DOHH2 (cell line): ENCODE results near the gene CNNM4.

Experiments
- CTCF ChIP-seq: fragments of 200-600 bp; sonication (generic); IDR thresholded peaks from one replicate; pipeline ENCODE4 v1.5.1; 2014; ENCODE audit warnings: antibody characterized with exemption, mild to moderate bottlenecking, low read depth, low read length; ENCODE audit not compliant: poor library complexity, severe bottlenecking
- EZH2phosphoT487 ChIP-seq: fragments of 200-600 bp; sonication (generic); IDR thresholded peaks from 2 replicates; pipeline ENCODE4 v1.6.1; 2017; ENCODE audit warnings: borderline replicate concordance, mild to moderate bottlenecking, antibody characterized with exemption, low read length, moderate library complexity, mixed read lengths

DNA sequence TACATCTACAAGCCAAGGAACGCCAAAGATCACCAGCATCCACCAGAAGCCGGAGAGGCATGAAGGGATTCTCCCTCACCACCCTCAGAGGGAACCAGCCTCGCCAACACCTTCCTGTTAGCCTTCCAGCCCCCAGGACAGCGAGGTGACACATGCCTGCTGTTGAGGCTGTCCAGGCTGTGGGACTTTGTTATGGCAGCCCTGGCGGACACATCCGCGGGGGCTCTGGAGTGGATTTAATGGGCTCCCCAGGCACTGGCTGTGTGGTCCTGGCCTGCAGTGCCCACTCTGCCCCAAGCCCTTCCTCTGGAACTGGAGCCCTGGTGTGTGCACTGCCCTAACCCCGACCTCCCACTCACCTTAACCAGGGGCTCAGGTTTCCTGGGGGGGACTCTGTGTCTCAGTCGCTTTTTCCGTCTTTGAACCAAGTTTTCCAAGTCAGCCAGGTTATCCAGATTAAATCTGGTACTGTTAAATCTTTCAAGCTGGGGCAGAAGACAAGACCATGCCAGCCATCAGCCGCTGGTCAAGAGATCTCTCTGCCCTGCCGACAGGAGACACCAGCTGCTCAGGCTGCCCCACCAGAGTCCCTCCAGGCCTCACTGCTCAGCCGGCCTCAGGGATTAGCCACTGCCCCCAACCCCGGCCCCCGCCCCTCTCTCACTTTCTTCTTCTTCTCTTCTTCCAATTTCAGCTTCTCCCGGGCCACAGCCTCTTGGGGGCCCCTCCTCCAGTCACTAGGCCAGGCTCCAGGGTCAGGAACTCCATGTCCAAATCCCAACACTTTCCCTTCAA, 81.2 kb downstream of the CNNM4 start:
- TF ChIP-seq CTCF: no peak
- TF ChIP-seq EZH2phosphoT487: no peak
